ENCODE results near the gene DMD.
"Not testable (repeated sequence)": the region's sequence is repeated elsewhere in the genome, so short reads cannot be mapped to it uniquely, and the experiment has no call there.

Gene DMD

GRCh38 chrX:33106737-33107136, 104.6 kb downstream of the DMD start:
- no peaks in the 10 kb centered on the region for H3K9me3 ChIP-seq (ENCODE audit: low read depth, low read length)
- H3K9ac ChIP-seq (ENCODE audit: insufficient read length), result no peak overlapping the region
- H3K36me3 ChIP-seq (ENCODE audit: insufficient read depth, low read length), result no peaks in the 10 kb centered on the region
- DNase-seq (ENCODE audit: low read depth, low spot score), result no peak
- TF ChIP-seq POLR2AphosphoS5 (IDR thresholded peaks at IDR 0.05; ENCODE audit: borderline replicate concordance, low read depth, low read length) (no peak), EZH2 (IDR thresholded peaks at IDR 0.05) (no peak), FOXP2 (optimal IDR thresholded peaks at IDR 0.05; ENCODE audit: control extremely low read depth, extremely low read length, insufficient read depth) (no peak)
- H3K4me3 ChIP-seq, result no peak overlapping the region
- no peak overlapping the region for H3K27ac ChIP-seq

DNA sequence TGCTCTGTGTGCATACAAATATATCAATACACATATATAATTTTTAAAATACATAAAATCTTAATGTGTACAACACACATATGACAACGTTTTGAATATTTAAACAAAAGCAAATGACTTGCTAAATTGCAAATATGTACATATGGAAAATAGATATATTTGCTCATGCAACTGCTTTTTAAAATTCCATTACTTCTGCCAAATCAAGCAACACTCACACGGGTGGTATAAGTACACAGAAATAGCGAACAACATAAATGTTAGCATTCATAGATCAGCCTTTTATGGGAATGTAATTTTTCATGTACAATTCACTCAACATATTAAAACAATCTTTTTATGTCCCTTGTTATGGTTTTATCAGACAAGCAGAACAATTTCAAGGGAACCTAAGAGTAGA, 116.3 kb downstream of the DMD start:
- Histone ChIP-seq H3K4me3 (no peak overlapping the region), H3K36me3 (ENCODE audit: insufficient read depth, low read length) (no peaks in the 10 kb centered on the region), H3K9ac (ENCODE audit: insufficient read length) (no peak overlapping the region), H3K9me3 (ENCODE audit: low read depth, low read length) (no peaks in the 10 kb centered on the region), H3K27ac (no peak overlapping the region)
- TF ChIP-seq EZH2 (IDR thresholded peaks at IDR 0.05) (no peak), POLR2AphosphoS5 (IDR thresholded peaks at IDR 0.05; ENCODE audit: borderline replicate concordance, low read depth, low read length) (no peak)
- DNase-seq (ENCODE audit: low read depth, low spot score), result no peak

DNA sequence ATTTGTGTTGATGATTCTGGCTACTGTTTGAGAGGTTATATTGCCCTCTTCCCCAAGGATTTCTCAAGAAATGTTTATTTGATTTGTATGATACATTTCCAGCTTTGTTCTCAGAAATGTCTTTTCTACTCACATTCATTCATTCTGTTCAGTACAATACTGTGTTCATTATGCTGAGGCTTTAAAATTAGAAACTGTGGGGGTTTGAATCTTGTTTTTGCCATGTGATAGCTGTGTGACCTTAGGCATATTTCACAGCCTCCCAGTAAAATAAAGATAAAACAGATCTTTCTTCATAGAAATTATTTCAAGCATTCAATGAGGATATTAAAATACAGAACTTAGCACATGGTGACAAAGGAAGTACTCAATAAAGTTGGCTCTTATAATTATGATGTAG, 123.9 kb downstream of the DMD start:
- Histone ChIP-seq H3K27ac (no peak overlapping the region), H3K36me3 (ENCODE audit: insufficient read depth, low read length) (no peaks in the 10 kb centered on the region), H3K9me3 (ENCODE audit: low read depth, low read length) (no peaks in the 10 kb centered on the region), H3K9ac (ENCODE audit: insufficient read length) (no peak overlapping the region), H3K4me3 (no peak overlapping the region)
- DNase-seq (ENCODE audit: low read depth, low spot score), result no peak
- TF ChIP-seq EZH2 (IDR thresholded peaks at IDR 0.05) (no peak), POLR2AphosphoS5 (IDR thresholded peaks at IDR 0.05; ENCODE audit: borderline replicate concordance, low read depth, low read length) (no peak), FOXP2 (optimal IDR thresholded peaks at IDR 0.05; ENCODE audit: control extremely low read depth, extremely low read length, insufficient read depth) (no peak)

DNA sequence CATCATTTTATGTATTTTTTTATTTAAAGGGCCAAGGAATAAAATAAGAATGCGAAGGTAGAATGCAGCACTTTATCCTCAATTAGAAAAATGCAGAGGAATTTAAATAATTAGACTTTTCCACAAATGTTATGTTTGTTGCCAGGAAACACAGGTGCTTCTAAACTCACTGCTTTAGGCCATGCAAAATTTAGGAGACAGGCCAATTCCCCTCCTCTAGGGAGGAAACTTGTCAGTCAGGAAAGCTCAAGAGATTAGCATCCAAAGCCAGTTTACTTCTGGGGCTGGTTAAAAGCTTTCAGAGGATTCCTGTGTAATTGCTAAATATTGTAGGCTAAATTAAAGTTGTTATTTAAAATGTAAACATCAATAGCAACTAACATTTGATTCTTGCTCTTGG, 124.5 kb downstream of the DMD start:
- no peak for TF ChIP-seq FOXP2 (optimal IDR thresholded peaks at IDR 0.05; ENCODE audit: control extremely low read depth, extremely low read length, insufficient read depth)
- DNase-seq (ENCODE audit: low read depth, low spot score), result no peak
- no peak overlapping the region for H3K27ac ChIP-seq

DNA sequence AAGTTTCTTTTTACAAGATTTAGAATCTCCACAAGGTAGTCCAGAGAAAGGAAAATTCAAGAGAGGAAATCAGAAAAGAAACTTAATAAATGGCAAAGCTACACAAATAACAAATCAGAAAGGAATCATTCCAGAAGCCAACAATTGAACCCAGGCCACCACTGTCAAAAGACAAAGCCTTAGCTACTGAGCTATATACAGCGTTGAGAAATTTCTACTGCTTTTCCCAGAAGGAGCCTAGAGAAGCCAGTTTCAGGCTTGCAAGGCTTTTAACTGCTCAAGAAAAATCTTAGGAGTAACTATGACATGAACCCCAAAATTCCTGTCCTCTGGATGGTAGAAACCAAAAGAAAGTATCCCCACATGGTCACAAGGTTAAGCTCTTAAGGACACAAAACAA, 129.0 kb downstream of the DMD start:
- no peak overlapping the region for H3K4me3 ChIP-seq
- H3K9ac ChIP-seq (ENCODE audit: insufficient read length), result no peak overlapping the region
- H3K27ac ChIP-seq, result no peak overlapping the region
- TF ChIP-seq EZH2 (IDR thresholded peaks at IDR 0.05) (no peak), FOXP2 (optimal IDR thresholded peaks at IDR 0.05; ENCODE audit: control extremely low read depth, extremely low read length, insufficient read depth) (no peak), POLR2AphosphoS5 (IDR thresholded peaks at IDR 0.05; ENCODE audit: borderline replicate concordance, low read depth, low read length) (no peak)
- no peaks in the 10 kb centered on the region for H3K9me3 ChIP-seq (ENCODE audit: low read depth, low read length)
- no peaks in the 10 kb centered on the region for H3K36me3 ChIP-seq (ENCODE audit: insufficient read depth, low read length)
- DNase-seq (ENCODE audit: low read depth, low spot score), result no peak

More for the DNA sequence above, 124.5 kb downstream of the DMD start:
- Histone ChIP-seq H3K9ac (ENCODE audit: insufficient read length) (no peak overlapping the region), H3K36me3 (ENCODE audit: insufficient read depth, low read length) (no peaks in the 10 kb centered on the region), H3K4me3 (no peak overlapping the region), H3K9me3 (ENCODE audit: low read depth, low read length) (no peaks in the 10 kb centered on the region)

DNA sequence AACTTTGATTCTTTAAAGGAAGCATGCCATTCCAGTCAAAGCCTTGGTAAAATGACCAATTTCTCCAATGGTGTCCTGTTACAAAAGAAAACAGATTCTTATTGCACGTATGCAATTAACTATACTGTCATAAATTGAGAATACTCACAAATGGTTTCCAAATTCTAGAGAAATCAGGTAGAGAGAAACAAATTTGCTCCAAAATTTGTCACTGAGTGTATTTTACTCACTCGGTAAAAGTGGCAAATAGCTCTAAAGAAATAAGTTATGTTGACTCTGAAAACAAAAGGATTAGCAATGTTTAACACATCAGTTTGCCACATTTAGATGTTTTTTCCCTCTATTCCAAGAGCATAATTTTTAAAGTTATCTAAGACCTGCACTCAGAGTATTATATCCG, 133.1 kb downstream of the DMD start:
- no peak overlapping the region for H3K4me3 ChIP-seq
- no peak for TF ChIP-seq EZH2 (IDR thresholded peaks at IDR 0.05)
- no peak for TF ChIP-seq FOXP2 (optimal IDR thresholded peaks at IDR 0.05; ENCODE audit: control extremely low read depth, extremely low read length, insufficient read depth)
- no peak for TF ChIP-seq POLR2AphosphoS5 (IDR thresholded peaks at IDR 0.05; ENCODE audit: borderline replicate concordance, low read depth, low read length)

DNA sequence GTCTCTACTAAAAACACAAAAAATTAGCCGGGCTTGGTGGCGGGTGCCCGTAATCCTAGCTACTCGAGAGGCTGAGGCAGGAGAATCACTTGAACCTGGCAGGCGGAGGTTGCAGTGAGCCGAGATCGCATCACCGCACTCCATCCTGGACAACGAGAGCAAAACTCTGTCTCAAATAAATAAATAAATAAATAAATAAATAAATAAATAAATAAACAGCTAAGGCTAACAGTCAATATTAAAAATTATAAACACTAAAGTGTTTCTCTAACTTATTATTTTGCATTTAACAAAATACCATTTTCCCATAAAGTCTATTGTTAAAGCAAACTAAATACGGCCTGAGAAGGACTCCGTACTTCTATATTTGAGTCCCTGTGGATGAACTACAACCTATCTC, 137.7 kb downstream of the DMD start:
- not testable (repeated sequence) for H3K9me3 ChIP-seq (ENCODE audit: low read depth, low read length); H3K36me3 ChIP-seq (ENCODE audit: insufficient read depth, low read length); DNase-seq (ENCODE audit: low read depth, low spot score); H3K27ac ChIP-seq; H3K9ac ChIP-seq (ENCODE audit: insufficient read length); H3K4me3 ChIP-seq

More for the DNA sequence above, 133.1 kb downstream of the DMD start:
- Histone ChIP-seq H3K27ac (no peak overlapping the region), H3K9ac (ENCODE audit: insufficient read length) (no peak overlapping the region), H3K36me3 (ENCODE audit: insufficient read depth, low read length) (no peaks in the 10 kb centered on the region), H3K9me3 (ENCODE audit: low read depth, low read length) (no peaks in the 10 kb centered on the region)
- no peak for DNase-seq (ENCODE audit: low read depth, low spot score)

DNA sequence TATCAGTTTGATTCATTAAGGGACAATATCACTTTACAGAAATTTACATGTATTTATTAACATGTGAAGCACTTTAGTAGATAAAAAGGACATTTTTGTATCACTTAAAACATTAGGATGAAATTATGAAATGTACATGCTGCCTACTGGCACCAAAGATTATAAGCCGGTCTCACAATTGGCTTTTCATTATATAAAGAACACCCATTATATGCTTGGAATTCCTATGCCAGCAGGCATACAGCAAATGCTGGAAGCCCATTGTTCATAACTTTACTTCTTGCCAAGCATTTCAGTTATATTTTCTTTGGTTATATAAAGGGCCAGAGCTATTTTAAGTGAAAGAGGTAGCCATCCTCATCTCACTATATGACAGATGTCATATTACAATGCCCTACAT, 145.9 kb downstream of the DMD start:
- Histone ChIP-seq H3K36me3 (ENCODE audit: insufficient read depth, low read length) (no peaks in the 10 kb centered on the region), H3K9me3 (ENCODE audit: low read depth, low read length) (no peaks in the 10 kb centered on the region), H3K27ac (no peak overlapping the region), H3K9ac (ENCODE audit: insufficient read length) (no peak overlapping the region), H3K4me3 (no peak overlapping the region)
- no peak for TF ChIP-seq FOXP2 (optimal IDR thresholded peaks at IDR 0.05; ENCODE audit: control extremely low read depth, extremely low read length, insufficient read depth)
- TF ChIP-seq POLR2AphosphoS5 (IDR thresholded peaks at IDR 0.05; ENCODE audit: borderline replicate concordance, low read depth, low read length), result no peak
- TF ChIP-seq EZH2 (IDR thresholded peaks at IDR 0.05), result no peak
- DNase-seq (ENCODE audit: low read depth, low spot score), result no peak

- TF ChIP-seq POLR2AphosphoS5 (IDR thresholded peaks at IDR 0.05; ENCODE audit: borderline replicate concordance, low read depth, low read length), result no peak
- TF ChIP-seq EZH2 (IDR thresholded peaks at IDR 0.05), result no peak
- no peak for TF ChIP-seq FOXP2 (optimal IDR thresholded peaks at IDR 0.05; ENCODE audit: control extremely low read depth, extremely low read length, insufficient read depth)
- no peak overlapping the region for H3K27ac ChIP-seq
- no peak overlapping the region for H3K4me3 ChIP-seq
- H3K9ac ChIP-seq (ENCODE audit: insufficient read length), result no peak overlapping the region
- no peaks in the 10 kb centered on the region for H3K9me3 ChIP-seq (ENCODE audit: low read depth, low read length)
- H3K36me3 ChIP-seq (ENCODE audit: insufficient read depth, low read length), result no peaks in the 10 kb centered on the region
- no peak for DNase-seq (ENCODE audit: low read depth, low spot score)
Measured at GRCh38 chrX:33062041-33062440, 149.3 kb downstream of the DMD start.
